HEK293T (cell line): ENCODE results near the gene MAPRE2.
"Not testable (repeated sequence)": the region's sequence is repeated elsewhere in the genome, so short reads cannot be mapped to it uniquely, and the experiment has no call there.

Experiments
- CTCF ChIA-PET: fragments of 350-600 bp; formaldehyde crosslinking; extraction: SDS; loops from one replicate; lab custom pipeline; 2021; ENCODE audit warnings: antibody characterized with exemption, inconsistent platforms; lab: Yijun Ruan, JAX
- POLR2A ChIA-PET: fragments of 350-600 bp; formaldehyde crosslinking; extraction: SDS; loops from one replicate; lab custom pipeline; 2020; ENCODE audit warnings: antibody characterized with exemption, inconsistent platforms; lab: Yijun Ruan, JAX
- DNase-seq: peaks from one replicate; pipeline ENCODE4 v3.0.0; 2012; ENCODE audit warnings: mixed read lengths; ENCODE audit errors: extremely low spot score
- ARNT ChIP-seq: fragments of 450-650 bp; IDR thresholded peaks from 2 replicates; pipeline ENCODE4 v1.6.1; 2017; ENCODE audit warnings: mild to moderate bottlenecking
- BHLHE40 ChIP-seq: fragments of 450-650 bp; IDR thresholded peaks from 2 replicates; pipeline ENCODE4 v1.6.1; 2016; ENCODE audit warnings: mild to moderate bottlenecking, moderate library complexity, borderline replicate concordance
- CTBP1 ChIP-seq: fragments of 450-650 bp; IDR thresholded peaks from 2 replicates; pipeline ENCODE4 v1.6.1; 2016; ENCODE audit warnings: borderline replicate concordance
- ELF4 ChIP-seq: fragments of 450-650 bp; IDR thresholded peaks from 2 replicates; pipeline ENCODE4 v1.6.1; 2017; ENCODE audit warnings: antibody characterized with exemption
- FOXA1 ChIP-seq: fragments of 450-650 bp; IDR thresholded peaks from 2 replicates; pipeline ENCODE4 v1.6.1; 2016; ENCODE audit warnings: mild to moderate bottlenecking
- FOXK2 ChIP-seq: fragments of 450-650 bp; IDR thresholded peaks from 2 replicates; pipeline ENCODE4 v1.6.1; 2016; ENCODE audit warnings: mild to moderate bottlenecking
- FOXM1 ChIP-seq: fragments of 450-650 bp; IDR thresholded peaks from 2 replicates; pipeline ENCODE4 v1.6.1; 2017; ENCODE audit warnings: mild to moderate bottlenecking, borderline replicate concordance
- HDGF ChIP-seq: fragments of 450-650 bp; IDR thresholded peaks from 2 replicates; pipeline ENCODE4 v1.6.1; 2017; ENCODE audit warnings: antibody characterized with exemption, borderline replicate concordance
- L3MBTL2 ChIP-seq: fragments of 450-650 bp; conservative IDR thresholded peaks from 2 replicates; pipeline ENCODE4 v1.6.1; 2016; ENCODE audit warnings: mild to moderate bottlenecking
- LEF1 ChIP-seq: fragments of 450-650 bp; IDR thresholded peaks from 2 replicates; pipeline ENCODE4 v1.6.1; 2017; ENCODE audit warnings: mild to moderate bottlenecking, borderline replicate concordance
- NFRKB ChIP-seq: fragments of 450-650 bp; IDR thresholded peaks from 2 replicates; pipeline ENCODE4 v1.6.1; 2016; ENCODE audit warnings: mild to moderate bottlenecking, moderate library complexity
- PKNOX1 ChIP-seq: fragments of 450-650 bp; IDR thresholded peaks from 2 replicates; pipeline ENCODE4 v1.6.1; 2016
- SP1 ChIP-seq: fragments of 450-650 bp; IDR thresholded peaks from 2 replicates; pipeline ENCODE4 v1.6.1; 2017
- SUZ12 ChIP-seq: fragments of 450-650 bp; IDR thresholded peaks from 2 replicates; pipeline ENCODE4 v1.6.1; 2016; ENCODE audit warnings: mild to moderate bottlenecking
- TARDBP ChIP-seq: fragments of 450-650 bp; IDR thresholded peaks from 2 replicates; pipeline ENCODE4 v1.6.1; 2016
- ZNF384 ChIP-seq: fragments of 450-650 bp; IDR thresholded peaks from 2 replicates; pipeline ENCODE4 v1.6.1; 2016

MAPRE2 gene

GRCh38 chr18:35144698-35145097 lies 103.5 kb downstream of the MAPRE2 start:
- ChIA-PET CTCF (interaction anchor here (0.5 to 4.0 kb wide), 3 partner anchors 28 to 138 kb away, joined by 3 to 49 read pairs (median 3); no protein-coding TSS in a partner anchor), POLR2A (no interaction called here)
- DNase-seq = no peak
- TF ChIP-seq SUZ12 (no peak), L3MBTL2 (no peak), NFRKB (no peak), ARNT (no peak), BHLHE40 (no peak), SP1 (no peak), ELF4 (no peak), HDGF (no peak), FOXM1 (no peak), PKNOX1 (no peak), CTBP1 (no peak), FOXA1 (no peak)

GRCh38 chr18:35150195-35150594 lies 109.0 kb downstream of the MAPRE2 start:
- DNase-seq, CTCF ChIA-PET, POLR2A ChIA-PET: not testable (repeated sequence)

DNA sequence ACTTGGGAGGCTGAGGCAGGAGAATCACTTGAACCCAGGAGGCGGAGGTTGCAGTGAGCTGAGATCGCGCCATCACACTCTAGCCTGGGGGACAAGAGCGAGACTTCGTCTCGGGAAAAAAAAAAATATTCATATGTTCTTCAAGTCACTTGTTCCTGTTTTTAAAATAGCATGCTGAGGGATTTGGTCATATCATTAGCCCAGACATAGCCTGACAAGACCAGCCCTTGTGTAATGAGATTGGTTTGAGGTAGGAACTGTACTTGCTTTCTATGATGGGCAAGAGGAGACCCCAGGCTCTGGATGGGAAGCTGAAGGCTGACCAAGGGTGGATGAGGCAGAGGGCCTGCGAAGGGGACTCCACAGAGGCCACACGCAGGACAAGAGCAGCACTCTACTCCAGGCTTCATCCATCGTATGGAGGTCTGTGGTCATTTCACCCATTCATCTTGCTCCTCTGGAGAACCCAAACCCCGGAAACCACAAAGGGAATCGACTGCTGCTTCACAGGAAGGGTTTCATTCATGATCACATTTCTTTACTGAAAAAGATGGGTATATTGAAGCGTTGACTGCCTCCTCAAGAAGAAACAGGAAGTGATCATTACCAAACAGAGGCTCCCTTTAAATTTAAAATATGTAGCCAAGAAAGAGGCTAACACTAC lies 112.5 kb downstream of the MAPRE2 start:
- ChIA-PET CTCF (interaction anchor here (0.6 to 0.7 kb wide), 4 partner anchors 250 to 1081 kb away, joined by 3 to 10 read pairs (median 4); no protein-coding TSS in a partner anchor), POLR2A (interaction anchor here (1.3 kb wide), 1 partner anchor 145 kb away, joined by 4 read pairs; no protein-coding TSS in a partner anchor)
- TF ChIP-seq ZNF384 (no peak), PKNOX1 (no peak), NFRKB (no peak)
- DNase-seq = no peak

- ChIA-PET POLR2A (no interaction called here), CTCF (interaction anchor here (0.5 to 1.0 kb wide), 2 partner anchors 12 to 149 kb away, joined by 3 to 4 read pairs; no protein-coding TSS in a partner anchor)
- no peak for DNase-seq
- no peak for TF ChIP-seq FOXK2
- no peak for TF ChIP-seq PKNOX1
- TF ChIP-seq ELF4 = no peak
- TF ChIP-seq BHLHE40 = no peak
- TF ChIP-seq NFRKB = no peak
- TF ChIP-seq SP1 = no peak
- TF ChIP-seq SUZ12 = no peak
- no peak for TF ChIP-seq ARNT
- TF ChIP-seq LEF1 = no peak
- no peak for TF ChIP-seq CTBP1
- no peak for TF ChIP-seq HDGF
- no peak for TF ChIP-seq FOXM1
- no peak for TF ChIP-seq ZNF384
- TF ChIP-seq L3MBTL2 = no peak
These were observed 114.3 kb downstream of the MAPRE2 start for GRCh38 chr18:35155398-35156117.

DNA sequence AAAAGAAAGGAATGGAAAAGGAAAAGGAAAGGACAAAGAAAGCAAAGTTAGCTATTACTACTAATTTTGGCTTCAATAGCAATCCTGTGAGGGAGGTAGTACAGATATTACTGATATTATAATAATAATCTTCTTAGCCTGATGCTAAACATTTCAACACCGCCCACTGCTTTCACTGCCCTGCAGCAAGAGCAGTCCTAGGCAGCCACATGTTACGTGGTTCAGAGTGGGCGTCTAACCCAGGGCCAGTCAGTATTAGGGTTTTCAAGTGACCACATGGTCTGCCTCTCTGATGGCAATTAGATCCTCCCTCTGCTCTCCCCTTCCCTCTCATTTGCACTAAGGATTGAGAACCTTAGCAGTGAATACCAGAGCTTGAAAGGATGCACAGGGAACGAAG lies 116.0 kb downstream of the MAPRE2 start:
- POLR2A ChIA-PET = interaction anchor here (1.1 kb wide), 1 partner anchor 83 kb away, joined by 3 read pairs; no protein-coding TSS in a partner anchor
- TF ChIP-seq NFRKB (no peak), ARNT (no peak), TARDBP (no peak), ZNF384 (no peak)
- CTCF ChIA-PET = no interaction called here
- no peak for DNase-seq

DNA sequence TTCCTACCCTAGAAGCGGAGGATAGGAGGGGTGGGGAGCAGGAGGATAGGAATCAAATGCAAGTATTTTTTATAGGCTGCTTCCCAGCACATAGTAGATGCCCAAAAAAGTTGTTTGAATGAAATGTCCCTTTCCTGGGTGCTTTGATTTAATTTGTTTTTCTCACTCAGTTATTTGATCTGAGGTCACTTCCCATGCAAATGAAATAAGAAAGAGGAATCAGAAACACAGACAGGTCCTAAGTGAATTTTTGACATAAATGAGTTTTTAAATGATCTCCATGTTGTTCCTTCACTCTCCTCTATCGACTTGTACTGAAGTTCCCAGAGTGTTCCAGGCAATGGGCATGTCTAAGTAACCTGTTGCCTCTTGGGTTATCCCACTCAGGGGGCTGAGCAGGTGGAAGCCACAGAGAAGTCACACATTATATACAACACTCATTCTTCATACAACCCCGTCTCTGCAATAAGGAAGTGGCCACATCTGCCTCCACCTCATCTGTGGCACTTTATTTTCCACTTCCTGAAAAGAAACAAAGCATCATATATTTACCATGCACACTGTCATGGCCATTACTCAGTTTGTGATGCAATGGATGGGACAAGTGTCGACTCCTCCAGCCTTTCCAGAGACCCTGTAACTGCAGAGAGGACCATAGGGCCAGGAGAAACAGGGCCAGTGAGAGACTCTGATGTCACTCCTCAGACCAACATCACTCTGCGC lies 117.7 kb downstream of the MAPRE2 start:
- DNase-seq = no peak
- TF ChIP-seq L3MBTL2 (no peak), ELF4 (no peak), ZNF384 (no peak), BHLHE40 (no peak), SP1 (no peak), FOXA1 (no peak)
- ChIA-PET CTCF (no interaction called here), POLR2A (no interaction called here)
